Esophagus squamous epithelium (tissue), 4 donors: Measurements from ENCODE around the gene DDB1.

Experiments used
- CTCF ChIP-seq, 6 experiments: fragments of 450-650 bp in 4 of 6; fragments of 200-600 bp in 2 of 6; sonication (generic) in 2 of 6; IDR thresholded peaks; one replicate each; pipeline ENCODE4 v1.5.1; 2016 to 2019; ENCODE audit warnings: antibody characterized with exemption in 6 of 6, mild to moderate bottlenecking in 4 of 6, moderate library complexity in 4 of 6
- POLR2A ChIP-seq, 4 donors: fragments of 450-650 bp; IDR thresholded peaks; one replicate each; pipeline ENCODE4 v1.6.1; 2017; ENCODE audit warnings: antibody characterized with exemption in 4 of 4, mild to moderate bottlenecking in 4 of 4, moderate library complexity in 3 of 4

- no peak for TF ChIP-seq CTCF (IDR thresholded peaks at IDR 0.05)
- TF ChIP-seq POLR2A (IDR thresholded peaks at IDR 0.05), result no peak
These were observed 9.4 kb upstream of the DDB1 start for GRCh38 chr11:61342207-61342803.
